ENCODE data around the gene BMP7. TPM values are rescaled to one million over a fixed set of nuclear protein-coding genes. Genes with fewer than 3 reads are reported as not detected.

The BMP7 gene
- total and polyA plus RNA-seq, 9 donors = 0.07 to 19.4 (median 0.83) TPM

DNA sequence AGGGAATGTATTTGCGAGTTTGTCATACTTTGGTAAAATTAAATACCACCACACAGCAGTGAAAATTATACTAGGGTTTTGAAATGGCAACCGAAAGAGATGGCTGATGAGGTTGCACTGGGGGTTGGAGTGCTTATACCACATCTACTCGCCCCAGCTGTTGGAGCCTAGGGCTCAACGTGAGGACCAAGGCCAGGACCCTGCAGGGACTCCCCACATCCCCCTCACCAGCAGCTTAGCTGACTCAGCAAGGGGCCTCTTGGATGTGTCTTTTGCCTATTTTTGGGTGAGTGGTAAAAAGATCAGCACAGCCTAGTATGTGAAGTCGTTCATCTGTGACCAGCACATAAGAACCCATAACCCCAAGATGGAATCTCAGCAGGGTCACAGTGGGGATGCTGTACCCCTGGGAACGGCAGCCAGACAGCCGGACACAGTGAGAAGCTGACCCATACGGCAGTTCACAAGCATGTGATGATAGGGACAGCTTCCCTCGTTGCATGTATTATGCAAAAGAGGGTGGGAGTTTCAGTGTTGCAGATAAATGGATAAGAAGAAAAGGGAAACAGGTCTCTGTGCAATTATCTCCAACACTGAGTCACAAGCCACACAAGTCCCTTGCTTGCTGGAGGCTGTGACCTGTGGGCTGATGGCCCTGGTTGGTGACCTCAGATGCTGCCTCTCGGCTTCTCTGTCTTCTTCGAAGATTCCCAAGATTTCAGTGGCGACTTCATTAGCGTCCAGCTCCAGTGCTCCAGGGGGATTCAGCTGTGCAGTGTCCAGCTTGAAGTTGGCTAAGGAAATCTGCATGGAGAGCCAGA is 42.2 kb upstream of the BMP7 start:
- WGBS, 3 donors = 36 to 45% (median 39%) methylated on average over 13 of the region's 13 CpGs
- no peaks in the 10 kb centered on the region for H3K27me3 ChIP-seq
- DNase-seq = no peak
- intact Hi-C loops (cut with DNase I) = no loop called here
- H3K4me3 ChIP-seq = no peak overlapping the region
- no peaks in the 10 kb centered on the region for H3K9me3 ChIP-seq
- H3K36me3 ChIP-seq = no peaks in the 10 kb centered on the region
- TF ChIP-seq, protein P1, sequence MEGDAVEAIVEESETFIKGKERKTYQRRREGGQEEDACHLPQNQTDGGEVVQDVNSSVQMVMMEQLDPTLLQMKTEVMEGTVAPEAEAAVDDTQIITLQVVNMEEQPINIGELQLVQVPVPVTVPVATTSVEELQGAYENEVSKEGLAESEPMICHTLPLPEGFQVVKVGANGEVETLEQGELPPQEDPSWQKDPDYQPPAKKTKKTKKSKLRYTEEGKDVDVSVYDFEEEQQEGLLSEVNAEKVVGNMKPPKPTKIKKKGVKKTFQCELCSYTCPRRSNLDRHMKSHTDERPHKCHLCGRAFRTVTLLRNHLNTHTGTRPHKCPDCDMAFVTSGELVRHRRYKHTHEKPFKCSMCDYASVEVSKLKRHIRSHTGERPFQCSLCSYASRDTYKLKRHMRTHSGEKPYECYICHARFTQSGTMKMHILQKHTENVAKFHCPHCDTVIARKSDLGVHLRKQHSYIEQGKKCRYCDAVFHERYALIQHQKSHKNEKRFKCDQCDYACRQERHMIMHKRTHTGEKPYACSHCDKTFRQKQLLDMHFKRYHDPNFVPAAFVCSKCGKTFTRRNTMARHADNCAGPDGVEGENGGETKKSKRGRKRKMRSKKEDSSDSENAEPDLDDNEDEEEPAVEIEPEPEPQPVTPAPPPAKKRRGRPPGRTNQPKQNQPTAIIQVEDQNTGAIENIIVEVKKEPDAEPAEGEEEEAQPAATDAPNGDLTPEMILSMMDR (IDR thresholded peaks at IDR 0.05) = no peak
- no peak for TF ChIP-seq POLR2A (IDR thresholded peaks at IDR 0.05)
- TF ChIP-seq EP300 (IDR thresholded peaks at IDR 0.05) = no peak
- H3K4me1 ChIP-seq (ENCODE audit: insufficient read depth) = no peaks in the 10 kb centered on the region
- no peak overlapping the region for H3K27ac ChIP-seq

DNA sequence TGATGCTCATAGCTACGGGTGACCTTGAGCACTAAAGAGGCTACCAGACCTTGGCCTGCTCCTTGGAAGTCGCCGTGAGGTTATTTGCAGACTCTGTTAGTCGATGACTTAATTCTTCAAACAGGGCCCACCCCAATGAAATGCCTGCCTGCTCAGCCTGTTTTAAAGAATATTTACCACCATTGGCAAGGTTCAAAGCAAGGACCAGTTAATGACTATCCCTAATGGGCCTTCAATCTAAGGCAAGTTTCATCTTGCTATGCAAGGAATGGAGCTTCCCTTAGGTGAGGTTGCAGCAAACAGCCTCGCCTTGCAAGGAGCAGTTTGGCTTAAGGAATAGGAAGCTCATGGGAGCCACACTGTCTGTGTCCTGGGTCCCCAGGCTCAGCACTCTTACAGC is 40.3 kb upstream of the BMP7 start:
- intact Hi-C loops (cut with DNase I) = no loop called here
- Histone ChIP-seq H3K9me3 (no peaks in the 10 kb centered on the region), H3K27ac (no peak overlapping the region), H3K4me3 (no peak overlapping the region), H3K27me3 (no peaks in the 10 kb centered on the region), H3K4me1 (ENCODE audit: insufficient read depth) (no peaks in the 10 kb centered on the region), H3K36me3 (no peaks in the 10 kb centered on the region)
- DNase-seq = no peak
- 55 to 64% (median 62%) methylated on average over 5 of the region's 5 CpGs for WGBS, 3 donors
- no peak for TF ChIP-seq EP300 (IDR thresholded peaks at IDR 0.05)
- no peak for TF ChIP-seq POLR2A (IDR thresholded peaks at IDR 0.05)
- TF ChIP-seq, protein P1 (IDR thresholded peaks at IDR 0.05) = no peak

DNA sequence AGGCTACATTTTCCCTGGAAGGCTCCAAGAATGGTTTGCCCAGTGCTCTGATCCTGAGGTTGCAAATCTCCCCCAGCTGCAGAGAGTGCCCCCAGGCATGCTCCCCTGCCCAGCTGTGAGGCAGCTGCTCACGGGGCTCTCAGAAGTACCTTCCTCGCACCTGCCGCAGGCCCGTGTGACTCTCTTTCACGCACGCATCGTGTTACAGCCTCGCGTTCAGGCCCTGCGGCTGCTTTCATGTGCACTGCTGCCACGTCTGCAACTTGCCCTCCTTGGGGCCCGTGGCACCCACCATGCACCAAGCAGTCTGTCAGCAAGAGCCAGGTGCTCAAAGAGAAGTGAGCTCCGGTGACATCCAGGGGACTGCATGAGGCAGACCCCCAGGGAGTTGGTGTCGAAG is 34.6 kb upstream of the BMP7 start:
- no peaks in the 10 kb centered on the region for H3K36me3 ChIP-seq
- 57 to 64% (median 61%) methylated on average over 14 of the region's 14 CpGs for WGBS, 3 donors
- H3K27me3 ChIP-seq = no peaks in the 10 kb centered on the region
- H3K27ac ChIP-seq = no peak overlapping the region
- H3K4me3 ChIP-seq = no peak overlapping the region
- no peak for DNase-seq
- H3K4me1 ChIP-seq (ENCODE audit: insufficient read depth) = no peaks in the 10 kb centered on the region
- no peaks in the 10 kb centered on the region for H3K9me3 ChIP-seq
- intact Hi-C loops (cut with DNase I) = no loop called here
- TF ChIP-seq, protein P1 (IDR thresholded peaks at IDR 0.05) = no peak
- no peak for TF ChIP-seq EP300 (IDR thresholded peaks at IDR 0.05)
- no peak for TF ChIP-seq POLR2A (IDR thresholded peaks at IDR 0.05)

DNA sequence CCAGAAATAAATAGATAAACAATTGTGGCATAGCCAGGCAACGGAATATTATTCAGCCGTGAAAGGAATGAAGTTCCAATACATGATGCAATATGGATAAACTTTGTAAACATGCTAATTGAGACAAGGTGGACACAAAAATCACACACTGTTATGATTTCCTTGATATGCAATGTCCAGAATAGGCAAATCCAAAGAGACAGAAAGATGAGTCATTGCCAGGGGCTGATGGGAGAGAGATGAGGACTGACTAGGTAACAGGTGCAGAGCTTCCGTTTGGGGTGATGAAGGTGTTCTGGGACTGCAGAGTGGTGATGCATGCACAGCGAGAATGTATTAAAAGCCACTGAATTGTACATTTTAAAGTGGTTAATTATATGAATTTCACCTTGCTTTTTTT is 32.0 kb upstream of the BMP7 start:
- intact Hi-C loops (cut with DNase I) = no loop called here
- H3K4me3 ChIP-seq = no peak overlapping the region
- H3K4me1 ChIP-seq (ENCODE audit: insufficient read depth) = no peaks in the 10 kb centered on the region
- 77 to 83% (median 83%) methylated on average over 4 of the region's 4 CpGs for WGBS, 3 donors
- DNase-seq = no peak
- no peaks in the 10 kb centered on the region for H3K27me3 ChIP-seq
- TF ChIP-seq EP300 (IDR thresholded peaks at IDR 0.05) = no peak
- TF ChIP-seq, protein P1 (IDR thresholded peaks at IDR 0.05) = no peak
- TF ChIP-seq POLR2A (IDR thresholded peaks at IDR 0.05) = no peak
- no peaks in the 10 kb centered on the region for H3K36me3 ChIP-seq
- no peaks in the 10 kb centered on the region for H3K9me3 ChIP-seq
- no peak overlapping the region for H3K27ac ChIP-seq
